Measurements from ENCODE around the gene GTF2IRD1.

GRCh38 chr7:74429153-74429747, 24.5 kb upstream of the GTF2IRD1 start:
- TF ChIP-seq POLR2A (IDR thresholded peaks at IDR 0.05; ENCODE audit: low read depth, low read length) (no peak), TAF1 (IDR thresholded peaks at IDR 0.05; ENCODE audit: low read depth, low read length) (no peak), POLR2AphosphoS5 (IDR thresholded peaks at IDR 0.05; ENCODE audit: low read depth, low read length) (no peak), SPI1 (IDR thresholded peaks at IDR 0.05; ENCODE audit: low read depth, low read length) (no peak)

Data from GM12891 (cell line).